H1 (cell line): ENCODE measurements around the gene MRPL16. TPM values are rescaled to one million over a fixed set of nuclear protein-coding genes. Genes with fewer than 3 reads are reported as not detected.
A peak's percentile ranks its signal among the peaks of the same experiment; 100 is the strongest.

Source experiments
- CTCF ChIA-PET: fragments of 300-600 bp; sonication (Branson Sonifier 250); formaldehyde crosslinking; loops from one replicate; lab custom pipeline; 2021; ENCODE audit not compliant: partially characterized antibody; lab: Charles Lee
- POLR2A ChIA-PET: fragments of 300-600 bp; sonication (Branson Sonifier 250); formaldehyde crosslinking; loops from one replicate; lab custom pipeline; 2021; ENCODE audit warnings: inconsistent platforms; ENCODE audit not compliant: partially characterized antibody; lab: Charles Lee
- DNase-seq, 2 experiments: peaks; one replicate each; pipeline versions ENCODE4 v3.0.0 to v3.0.0-alpha.2; 2010 to 2022; ENCODE audit warnings: low spot score in 2 of 2, low read depth in 1 of 2, mixed read lengths in 1 of 2
- FAIRE-seq: peaks from 2 replicates; lab custom pipeline; 2011; peaks lifted over from hg19 to GRCh38; lab: Jason Lieb, UNC
- H2AFZ ChIP-seq: 2 replicates; pipeline ENCODE4 v1.8.1; 2012; ENCODE audit warnings: low read length, inconsistent platforms
- H2AK5ac ChIP-seq: 2 replicates; pipeline ENCODE4 v1.6.1; 2013; ENCODE audit warnings: low read depth, low read length
- H2BK120ac ChIP-seq: replicated peaks from 2 replicates; pipeline ENCODE3; 2013; ENCODE audit warnings: low read depth, low read length, inconsistent platforms
- H2BK12ac ChIP-seq: 2 replicates; pipeline ENCODE4 v1.6.1; 2013; ENCODE audit warnings: low read depth, low read length
- H2BK15ac ChIP-seq: 2 replicates; pipeline ENCODE4 v1.6.1; 2013; ENCODE audit warnings: low read length
- H2BK20ac ChIP-seq: 2 replicates; pipeline ENCODE4 v1.6.1; 2013; ENCODE audit warnings: low read length
- H2BK5ac ChIP-seq: 2 replicates; pipeline ENCODE4 v1.6.1; 2013; ENCODE audit warnings: low read depth, low read length
- H3K14ac ChIP-seq: 2 replicates; pipeline ENCODE4 v1.6.1; 2013; ENCODE audit warnings: inconsistent platforms; ENCODE audit not compliant: insufficient read length
- H3K18ac ChIP-seq: 2 replicates; pipeline ENCODE4 v1.6.1; 2013; ENCODE audit warnings: low read length; ENCODE audit errors: extremely low read depth
- H3K23ac ChIP-seq: 2 replicates; pipeline ENCODE4 v1.6.1; 2013; ENCODE audit warnings: inconsistent platforms; ENCODE audit not compliant: insufficient read length
- H3K23me2 ChIP-seq: 2 replicates; pipeline ENCODE4 v1.6.1; 2013; ENCODE audit warnings: low read depth, low read length
- H3K27ac ChIP-seq: 2 replicates; pipeline ENCODE4 v1.6.1; 2011; ENCODE audit warnings: low read depth, low read length, inconsistent platforms
- H3K27me3 ChIP-seq, 4 experiments: replicated peaks in 1 of 4; 1 replicate in 1 of 4; 2 replicates in 3 of 4; pipeline versions ENCODE4 v1.6.1 to v1.8.1; 2011 to 2013; ENCODE audit warnings: low read length in 3 of 4, mild to moderate bottlenecking in 3 of 4, inconsistent platforms in 2 of 4, mixed read lengths in 2 of 4, moderate library complexity in 1 of 4; ENCODE audit not compliant: control insufficient read depth in 3 of 4, insufficient read depth in 3 of 4; ENCODE audit errors: extremely low read depth in 1 of 4
- H3K36me3 ChIP-seq, 4 experiments: 2 replicates each; pipeline versions ENCODE4 v1.6.1 to v1.8.1; 2011 to 2013; ENCODE audit warnings: mild to moderate bottlenecking in 4 of 4, low read length in 3 of 4, moderate library complexity in 2 of 4, control low read depth in 1 of 4, inconsistent platforms in 1 of 4; ENCODE audit not compliant: insufficient read depth in 4 of 4, control insufficient read depth in 2 of 4
- H3K4ac ChIP-seq: replicated peaks from 2 replicates; pipeline ENCODE3; 2013; ENCODE audit warnings: low read length, low read depth, mixed read lengths, inconsistent platforms; ENCODE audit not compliant: insufficient read length
- H3K4me1 ChIP-seq, 4 experiments: replicated peaks in 1 of 4; 1 replicate in 1 of 4; 2 replicates in 3 of 4; pipeline versions ENCODE4 v1.6.1 to v1.8.1; 2011 to 2013; ENCODE audit warnings: low read length in 3 of 4, inconsistent platforms in 2 of 4, mixed read lengths in 1 of 4; ENCODE audit not compliant: insufficient read depth in 4 of 4, control insufficient read depth in 3 of 4
- H3K4me2 ChIP-seq, 2 experiments: 2 replicates each; pipeline versions ENCODE4 v1.6.1 to v1.8.1; 2011 to 2013; ENCODE audit warnings: low read depth in 2 of 2, low read length in 2 of 2, control low read depth in 1 of 2, inconsistent platforms in 1 of 2, mild to moderate bottlenecking in 1 of 2; ENCODE audit not compliant: insufficient read depth in 1 of 2
- H3K4me3 ChIP-seq, 4 experiments: fragments of 200-600, 300-600 bp in 1 of 4; sonication (generic), shearing (Covaris generic), sonication (Bioruptor Twin) in 1 of 4; 2 replicates each; pipeline versions ENCODE4 v1.5.1 to v1.8.1; 2011 to 2016; ENCODE audit warnings: low read length in 4 of 4, low read depth in 3 of 4, control low read depth in 2 of 4, inconsistent platforms in 2 of 4, mild to moderate bottlenecking in 2 of 4, mixed read lengths in 1 of 4, moderate library complexity in 1 of 4; ENCODE audit not compliant: insufficient read depth in 2 of 4; ENCODE audit errors: extremely low read depth in 1 of 4
- H3K56ac ChIP-seq: replicated peaks from 2 replicates; pipeline ENCODE3; 2013; ENCODE audit warnings: low read depth, mild to moderate bottlenecking, mixed read lengths, low read length, inconsistent platforms; ENCODE audit not compliant: insufficient read length
- H3K79me1 ChIP-seq: 2 replicates; pipeline ENCODE4 v1.6.1; 2013; ENCODE audit warnings: low read depth, low read length, control low read depth
- H3K79me2 ChIP-seq, 2 experiments: 2 replicates each; pipeline versions ENCODE4 v1.6.1 to v1.8.1; 2012 to 2013; ENCODE audit warnings: low read length in 2 of 2, mild to moderate bottlenecking in 2 of 2, inconsistent platforms in 1 of 2; ENCODE audit not compliant: insufficient read depth in 2 of 2, control insufficient read depth in 1 of 2
- H3K9ac ChIP-seq, 4 experiments: replicated peaks in 1 of 4; 1 replicate in 1 of 4; 2 replicates in 3 of 4; pipeline versions ENCODE4 v1.6.1 to v1.8.1; 2011 to 2013; ENCODE audit warnings: low read depth in 3 of 4, low read length in 3 of 4, control low read depth in 2 of 4, mild to moderate bottlenecking in 2 of 4, moderate library complexity in 2 of 4, inconsistent platforms in 1 of 4; ENCODE audit errors: extremely low read depth in 1 of 4
- H3K9me3 ChIP-seq, 2 experiments: 2 replicates each; pipeline versions ENCODE4 v1.6.1 to v1.8.1; 2012 to 2013; ENCODE audit warnings: mild to moderate bottlenecking in 2 of 2, moderate library complexity in 2 of 2, control low read depth in 1 of 2, inconsistent platforms in 1 of 2, low read depth in 1 of 2, low read length in 1 of 2, mixed read lengths in 1 of 2; ENCODE audit not compliant: insufficient read depth in 2 of 2
- H4K20me1 ChIP-seq, 2 experiments: replicated peaks in 1 of 2; 2 replicates each; pipeline versions ENCODE3 to v1.8.1; 2011 to 2013; ENCODE audit warnings: inconsistent platforms in 2 of 2, low read length in 2 of 2, mild to moderate bottlenecking in 1 of 2; ENCODE audit not compliant: insufficient read depth in 2 of 2, control insufficient read depth in 1 of 2
- H4K5ac ChIP-seq: 2 replicates; pipeline ENCODE4 v1.6.1; 2013; ENCODE audit warnings: low read length, low read depth, mixed read lengths, inconsistent platforms; ENCODE audit not compliant: insufficient read length
- H4K8ac ChIP-seq: 2 replicates; pipeline ENCODE4 v1.8.0; 2013; ENCODE audit warnings: mild to moderate bottlenecking, moderate library complexity, low read length, inconsistent platforms; ENCODE audit not compliant: insufficient read depth; ENCODE audit errors: extremely low read depth
- H4K91ac ChIP-seq: replicated peaks from 2 replicates; pipeline ENCODE3; 2013; ENCODE audit warnings: low read length, mixed read lengths, inconsistent platforms; ENCODE audit not compliant: insufficient read length
- ASH2L ChIP-seq: fragments of 200-600, 300-600 bp; sonication (generic); IDR thresholded peaks from one replicate; pipeline ENCODE4 v1.7.1; 2017; ENCODE audit warnings: low read length
- GABPA ChIP-seq: IDR thresholded peaks from 2 replicates; pipeline ENCODE4 v1.6.1; 2011; ENCODE audit warnings: mild to moderate bottlenecking, low read length, moderate library complexity, borderline replicate concordance; ENCODE audit not compliant: insufficient read depth
- GTF2F1 ChIP-seq: IDR thresholded peaks from 2 replicates; pipeline ENCODE4 v1.6.1; 2012; ENCODE audit warnings: low read depth, low read length, improper control_type of control experiment, borderline replicate concordance
- MAX ChIP-seq: IDR thresholded peaks from 2 replicates; pipeline ENCODE4 v1.6.1; 2012; ENCODE audit warnings: inconsistent platforms
- POLR2AphosphoS5 ChIP-seq: IDR thresholded peaks from 2 replicates; pipeline ENCODE4 v1.6.1; 2011; ENCODE audit warnings: low read depth, low read length
- RBBP5 ChIP-seq: IDR thresholded peaks from 2 replicates; pipeline ENCODE4 v1.7.1; 2012; ENCODE audit warnings: low read depth, mild to moderate bottlenecking, inconsistent platforms, low read length, moderate library complexity, borderline replicate concordance
- SUZ12 ChIP-seq: fragments of 200-600 bp; sonication (generic); IDR thresholded peaks from 2 replicates; pipeline ENCODE4 v1.6.1; 2012; ENCODE audit warnings: mild to moderate bottlenecking, inconsistent platforms, low read length, moderate library complexity, mixed read lengths
- TBP ChIP-seq: IDR thresholded peaks from 2 replicates; pipeline ENCODE4 v1.6.1; 2011; ENCODE audit warnings: low read depth, low read length, improper control_type of control experiment
- WGBS, 2 experiments: shearing (Covaris generic) in 1 of 2; methylation state at CpG; one replicate each; pipeline versions ENCODE4 v1.1.6 to v1.1.7; 2013 to 2015; ENCODE audit warnings: low lambda C conversion rate in 2 of 2, mixed read lengths in 2 of 2, inconsistent platforms in 1 of 2, low coverage in 1 of 2, missing lambda C conversion rate in 1 of 2; ENCODE audit not compliant: insufficient replicate concordance in 2 of 2, insufficient coverage in 1 of 2, insufficient read length in 1 of 2; ENCODE audit errors: extremely low coverage in 1 of 2, missing lambda C conversion rate in 1 of 2; 5-methylcytosine and 5-hydroxymethylcytosine counted together
- long read RNA-seq, 2 experiments: library from RNA in 1 of 2; library from capped mRNA in 1 of 2; stranded (forward); transcript quantifications; one replicate each; pipeline ENCODE4 v2.0.0, GENCODE V29; 2021; ENCODE audit warnings: inconsistent platforms in 1 of 2
- polyA minus RNA-seq, 3 experiments: library from RNA; depleted of rRNA, polyadenylated mRNA; stranded (reverse); fragments of >200 nt; gene quantifications; 1 replicate in 2 of 3; 2 replicates in 1 of 3; pipeline ENCODE4 v1.2.3, GENCODE V29; 2011
- polyA plus RNA-seq, 7 experiments: library from polyadenylated mRNA; depleted of rRNA in 3 of 7; stranded (reverse) in 5 of 7; unstranded in 2 of 7; fragments of >200 nt in 5 of 7; fragments of 200-250 nt in 2 of 7; gene quantifications; 1 replicate in 5 of 7; 2 replicates in 1 of 7; 4 replicates in 1 of 7; pipeline versions ENCODE4 v1.2.1 to v1.2.3, GENCODE V29; 2011 to 2013; ENCODE audit warnings: missing spikeins in 2 of 7, mixed read lengths in 2 of 7
- total RNA-seq: library from RNA; stranded (reverse); fragmentation: NEBNext Ultra II Directional; extraction: Animal tissue kit (Norgen Biotek cat#: 25700); gene quantifications from 2 replicates; pipeline ENCODE4 v1.2.1, GENCODE V29; 2021

The MRPL16 gene
- total RNA-seq (76.8 and 79.8 TPM in 2 replicates), polyA plus RNA-seq (2011; rRNA removed) (69.2 and 72.3 TPM in 2 replicates), polyA minus RNA-seq (2011; rRNA and poly(A)+ RNA removed) (35.6 and 43.8 TPM in 2 replicates)
- polyA plus RNA-seq (2011; cell fraction: cytosol; rRNA removed): 105 TPM
- polyA plus RNA-seq (2011; cell fraction: nucleus; rRNA removed): 46.5 TPM
- polyA plus RNA-seq (2012, experiment 1 of 2): 86.4 to 94.2 TPM (median 89.9 TPM) in 4 replicates
- polyA plus RNA-seq (2012, experiment 2 of 2): 67.1 TPM
- polyA plus RNA-seq (2013, experiment 1 of 2): 80.6 TPM
- 83.2 TPM for polyA plus RNA-seq (2013, experiment 2 of 2)
- polyA minus RNA-seq (2011; cell fraction: cytosol; rRNA and poly(A)+ RNA removed): 27.0 TPM
- 23.9 TPM for polyA minus RNA-seq (2011; cell fraction: nucleus; rRNA and poly(A)+ RNA removed)
- long read RNA-seq, experiment 1, transcript MRPL16-201 (4 exons, 1,182 nt): major isoform, 69 of 89 reads
- long read RNA-seq, experiment 1, partial matches to known transcripts: 15 of 89 reads
- long read RNA-seq, experiment 1, other reads (novel, unspliced or antisense): 4 of 89 reads
- long read RNA-seq, experiment 2, transcript MRPL16-201 (4 exons, 1,182 nt): major isoform, 162 of 175 reads
- long read RNA-seq, experiment 2, partial matches to known transcripts: 1 of 175 reads
- long read RNA-seq, experiment 2, other reads (novel, unspliced or antisense): 10 of 175 reads

DNA sequence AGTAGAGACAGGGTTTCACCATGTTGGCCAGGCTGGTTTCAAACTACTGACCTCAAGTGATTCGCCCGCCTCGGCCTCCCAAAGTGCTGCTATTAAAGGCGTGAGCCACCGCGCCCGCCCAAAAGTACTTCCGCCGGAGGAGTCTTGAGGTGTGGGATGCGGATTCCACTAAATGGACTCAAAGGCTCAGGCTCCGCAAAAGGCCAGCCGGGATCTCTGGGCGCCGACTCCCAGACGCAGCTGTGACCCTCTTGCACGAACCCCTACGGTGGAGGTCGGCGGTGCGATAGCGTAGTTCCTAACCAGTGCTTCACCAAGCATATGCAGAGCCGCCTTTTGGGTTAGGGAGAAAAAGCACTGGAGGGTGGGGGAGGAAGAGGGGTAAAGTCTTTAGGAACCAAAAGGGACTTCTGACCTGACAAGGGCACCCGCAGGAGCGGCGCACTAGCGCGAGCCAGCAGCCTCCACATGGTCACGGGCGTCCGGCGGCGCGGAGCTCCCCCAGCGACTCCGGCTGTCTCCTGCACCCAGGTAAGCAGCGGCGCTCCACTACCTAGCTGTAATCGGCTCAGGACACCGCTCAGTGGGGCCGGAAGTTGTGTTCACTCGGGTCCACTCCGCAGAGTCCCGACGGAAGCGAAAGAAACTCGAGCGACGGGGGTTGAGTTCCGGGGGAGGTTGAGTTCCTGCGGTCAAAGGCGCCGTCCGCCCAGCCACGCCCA lies at the start of gene MRPL16:
MRPL16 (minus strand) TSS at position 590 of the 722 bp plus-strand sequence; CDS start at position 470, 120 bp downstream.
- H4K8ac ChIP-seq: peak within 1 kb of the TSS; percentile 93
- H3K56ac ChIP-seq: peak within 1 kb of the TSS; percentile 79
- DNase-seq (peak; percentile 88 to 93), FAIRE-seq (no peak)
- peak within 1 kb of the TSS; percentile 87; the same call in 1 of the 2 replicates for H3K18ac ChIP-seq
- H3K9me3 ChIP-seq: no peaks in the 10 kb centered on the region
- H2AFZ ChIP-seq: peak within 1 kb of the TSS; percentile 72; the same call in 1 of the 2 replicates
- H2BK12ac ChIP-seq: peak within 1 kb of the TSS; percentile 75; the same call in 1 of the 2 replicates
- peak within 1 kb of the TSS; percentile 92 for H2BK5ac ChIP-seq
- H3K36me3 ChIP-seq: peaks cover 4 to 26% (median 18%) of the 10 kb centered on the region in 4 experiments
- ChIA-PET POLR2A (interaction anchor here (0.8 to 2.3 kb wide), 11 partner anchors 9 to 247 kb away, joined by 3 to 13 read pairs (median 3); partner anchors contain the start of genes OSBP, PATL1 and STX3), CTCF (interaction anchor here (1.2 to 4.6 kb wide), 7 partner anchors 9 to 320 kb away, joined by 3 to 23 read pairs (median 6); partner anchors contain the start of gene STX3)
- H2BK20ac ChIP-seq: no peak within 1 kb of the TSS
- H3K79me1 ChIP-seq: 0 out of 2 replicates have a peak, but pooled peaks cover 3% of the 10 kb centered on the region
- H3K23me2 ChIP-seq: 0 out of 2 replicates have a peak, but pooled peaks cover 4% of the 10 kb centered on the region
- H3K9ac ChIP-seq: peak within 1 kb of the TSS; percentile 84 to 93 (median 92)
- peak within 1 kb of the TSS; percentile 77 to 85 for H3K4me2 ChIP-seq
- H3K4ac ChIP-seq: peak within 1 kb of the TSS; percentile 65
- H2BK120ac ChIP-seq: no peak within 1 kb of the TSS
- H3K23ac ChIP-seq: no peak within 1 kb of the TSS
- H2BK15ac ChIP-seq: no peak within 1 kb of the TSS
- H3K14ac ChIP-seq: no peak within 1 kb of the TSS
- H3K4me1 ChIP-seq: peaks cover 0 to 8% (median 2%) of the 10 kb centered on the region in 4 experiments; a peak in 5 of 7 replicates
- peaks cover 0 to 11% of the 10 kb centered on the region in 2 experiments; a peak in 2 of 4 replicates for H3K79me2 ChIP-seq
- peaks cover 0 to 3% of the 10 kb centered on the region in 2 experiments for H4K20me1 ChIP-seq
- WGBS, 2 experiments: 1% methylated on average over 54 of the region's 54 CpGs; no CpG with 5 or more reads in 1 of the 2 experiments
- no peaks in the 10 kb centered on the region for H3K27me3 ChIP-seq
- H3K27ac ChIP-seq: peak within 1 kb of the TSS; percentile 87
- H4K5ac ChIP-seq: peak within 1 kb of the TSS; percentile 73
- H4K91ac ChIP-seq: peak within 1 kb of the TSS; percentile 80
- peak within 1 kb of the TSS; percentile 79 to 100 (median 90) for H3K4me3 ChIP-seq
- H2AK5ac ChIP-seq: no peak within 1 kb of the TSS
- peak; percentile 94 for TF ChIP-seq POLR2AphosphoS5
- peak; percentile 71 for TF ChIP-seq MAX
- peak; percentile 86 for TF ChIP-seq RBBP5
- peak; percentile 91 for TF ChIP-seq ASH2L
- no peak for TF ChIP-seq SUZ12
- peak; percentile 100 for TF ChIP-seq GABPA
- peak; percentile 71; the same call in 1 of the 2 replicates for TF ChIP-seq GTF2F1
- peak; percentile 94 for TF ChIP-seq TBP
